Cerebellar nuclear complex (tissue), 1 donor: Measurements from ENCODE around the gene RASA3.

Experiments used
- DNase-seq, 2 experiments: peaks; one replicate each; lab custom pipeline; 2025; lab: John Stamatoyannopoulos, UW

RASA3 gene

DNA sequence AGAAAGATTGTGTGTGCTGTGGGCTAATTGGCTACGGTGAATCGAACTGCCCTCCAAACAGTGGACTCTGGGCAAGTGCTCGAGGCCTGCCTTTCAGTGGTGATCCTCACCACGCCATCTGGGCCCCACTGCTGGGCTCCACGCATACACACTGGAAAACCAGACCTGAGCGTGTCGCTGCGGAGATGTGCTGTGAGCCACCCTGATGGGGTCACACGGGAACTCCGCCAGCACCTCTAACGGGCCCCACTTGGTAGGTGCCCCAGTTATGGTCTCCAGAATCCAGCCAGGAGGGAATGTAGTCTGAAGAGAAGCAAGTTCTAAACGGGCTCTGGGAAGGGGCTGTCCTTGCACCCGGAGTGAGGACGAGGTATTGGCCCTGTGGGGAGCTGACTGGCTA, 197.8 kb downstream of the RASA3 start:
- no peak for DNase-seq

DNA sequence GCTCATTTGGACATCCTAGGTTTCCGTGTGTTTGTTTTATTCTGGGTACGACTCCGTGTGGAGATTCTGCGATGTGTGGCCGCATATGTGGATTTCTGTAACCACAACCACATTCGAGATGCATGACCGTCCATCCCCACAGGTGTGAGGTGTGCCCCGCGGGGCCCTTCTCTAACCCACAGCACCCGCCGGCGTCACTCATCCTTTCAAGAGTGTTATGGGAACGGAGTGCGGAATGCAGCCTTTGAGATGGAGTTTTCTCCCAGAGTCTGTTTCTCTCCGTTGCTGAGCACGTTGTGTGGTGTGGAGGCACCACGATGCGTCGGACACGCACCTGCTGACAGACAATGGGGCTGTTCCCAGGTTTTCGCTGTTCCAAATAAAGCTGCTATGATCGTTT, 198.5 kb downstream of the RASA3 start:
- no peak for DNase-seq

DNA sequence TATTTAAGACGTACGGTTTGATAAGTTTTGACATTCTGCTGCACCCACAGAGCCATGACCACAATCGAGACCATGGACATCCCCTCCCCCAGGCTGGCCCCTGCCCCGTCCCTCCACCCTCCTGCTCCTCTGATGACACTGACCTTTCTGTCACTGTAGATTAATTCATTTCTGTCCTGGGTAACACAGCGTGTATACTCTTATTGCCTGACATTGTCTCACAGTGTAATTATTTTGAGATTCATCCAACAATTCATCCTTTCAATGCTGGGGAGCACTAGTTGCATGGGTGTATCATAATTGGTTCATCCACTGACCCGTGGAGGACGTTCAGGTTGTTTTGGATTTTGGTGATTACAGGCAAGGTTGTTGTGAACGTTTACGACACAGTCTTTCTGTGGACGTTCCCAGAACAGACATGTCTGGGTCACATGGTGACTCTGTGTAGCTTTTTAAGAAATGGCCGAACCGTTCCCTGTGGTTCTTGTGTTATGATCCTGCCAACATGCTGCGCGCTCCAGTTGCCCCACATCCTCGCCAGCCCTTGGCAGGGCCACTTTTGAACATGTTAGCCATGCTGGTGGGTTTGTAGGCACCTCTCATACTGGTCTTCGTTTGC, 200.5 kb downstream of the RASA3 start:
- DNase-seq, result no peak

- DNase-seq, result no peak
Measured at GRCh38 chr13:113930671-113931637, 201.5 kb downstream of the RASA3 start.

DNA sequence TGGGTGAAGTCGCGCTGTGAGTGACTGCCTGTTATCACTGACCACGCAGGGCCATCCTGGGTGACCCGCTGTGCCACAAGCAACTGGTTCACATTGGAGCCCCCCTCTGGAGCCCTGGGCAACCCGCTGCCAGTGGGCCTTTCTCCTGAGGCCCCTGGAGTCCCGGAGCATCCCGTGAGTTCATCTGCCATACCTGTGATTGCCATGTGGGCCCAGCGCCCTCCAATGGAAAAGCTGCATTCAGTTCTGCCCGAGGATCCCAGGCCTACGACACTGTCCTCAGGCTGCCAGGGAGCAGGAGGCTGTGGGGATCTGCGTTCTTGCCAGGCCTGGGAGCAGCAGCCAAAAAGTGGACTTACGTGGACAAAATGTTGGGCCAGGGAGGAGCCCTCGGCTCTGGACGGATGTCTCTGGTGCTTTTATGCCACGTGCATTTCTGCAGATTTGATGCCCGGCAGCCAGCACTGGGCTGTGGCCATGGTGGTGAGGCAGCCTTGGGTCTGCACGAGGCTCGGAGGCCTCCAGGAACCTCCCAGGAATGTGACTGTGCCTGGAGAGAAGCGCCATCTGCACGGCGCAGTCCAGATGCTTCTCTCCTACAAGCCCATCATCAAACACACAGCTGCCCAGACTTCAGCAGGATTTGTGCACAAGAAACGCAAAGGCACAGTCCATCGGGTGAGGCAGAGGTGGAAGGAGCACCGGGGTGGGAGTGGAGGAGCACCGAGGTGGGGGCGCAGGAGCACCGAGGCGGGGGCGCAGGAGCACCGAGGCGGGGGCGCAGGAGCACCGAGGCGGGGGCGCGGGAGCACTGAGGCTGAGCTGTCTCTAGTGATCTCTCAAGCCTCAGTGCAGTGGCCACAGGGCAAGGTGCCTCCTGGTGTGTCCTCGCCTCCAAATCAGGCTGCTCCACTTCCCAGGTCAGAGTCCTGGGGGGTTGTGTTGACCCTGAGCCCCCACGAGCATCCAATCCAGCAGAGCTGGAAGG, 202.5 kb downstream of the RASA3 start:
- no peak for DNase-seq

DNA sequence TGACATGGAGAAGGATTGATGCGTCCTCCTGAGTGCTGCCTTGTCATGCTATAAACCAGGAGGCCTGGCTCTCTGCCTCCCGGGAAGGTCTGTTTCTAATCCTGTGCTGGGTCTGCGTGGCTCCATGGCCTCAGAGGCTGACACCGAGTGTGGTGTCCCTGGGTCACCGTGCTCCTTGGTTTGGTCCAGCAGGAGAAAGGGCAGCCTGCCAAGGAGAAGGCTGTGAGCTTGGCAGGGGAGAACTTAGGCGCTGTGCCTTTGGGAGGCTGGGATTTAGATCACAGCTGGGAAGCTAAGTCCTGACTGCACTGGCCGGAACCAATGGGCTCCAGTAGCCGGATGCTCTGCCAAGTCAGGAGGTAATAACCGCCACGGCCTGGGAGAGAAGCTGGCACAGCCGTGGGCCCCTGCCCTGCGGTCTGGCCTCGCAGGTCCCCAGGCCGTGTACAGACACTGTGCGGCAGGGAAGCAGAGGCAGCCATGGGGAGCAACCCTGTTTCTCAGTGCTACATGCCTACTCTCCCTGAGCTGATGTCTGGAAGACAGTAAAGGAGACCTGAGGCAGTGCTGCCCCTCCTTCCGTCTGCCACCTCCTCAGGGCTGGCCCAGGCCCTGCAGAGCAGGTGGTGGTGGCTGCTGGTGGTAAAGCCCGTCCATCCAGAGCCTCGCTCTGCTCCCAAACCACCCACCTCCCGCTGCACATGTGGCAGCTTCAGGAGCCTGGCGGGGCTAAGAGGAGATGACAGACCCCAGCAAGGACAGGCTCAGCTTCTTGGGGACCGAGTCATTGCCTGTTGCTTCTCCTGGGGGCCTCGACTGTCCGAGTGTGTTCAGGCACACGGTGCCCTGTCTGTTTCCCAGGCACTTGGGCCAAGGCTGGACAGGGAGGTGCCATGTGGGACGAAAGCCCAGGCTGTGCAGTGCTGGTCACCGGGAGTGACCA, 203.5 kb downstream of the RASA3 start:
- peak in 1 of 2 experiments; percentile 41 for DNase-seq
